Activated naive CD4-positive, alpha-beta T cell treated with Interleukin-2 at 50 U/mL for 16 hours (primary cell): ENCODE data around the gene ANKRD33B.
"Not testable (repeated sequence)": the region's sequence is repeated elsewhere in the genome, so short reads cannot be mapped to it uniquely, and the experiment has no call there.

Experiments used
- DNase-seq: peaks from one replicate; pipeline ENCODE4 v3.0.0-alpha.2; 2020

ANKRD33B gene

GRCh38 chr5:10538103-10538788, 25.6 kb upstream of the ANKRD33B start:
- no peak for DNase-seq

GRCh38 chr5:10538789-10539686, 24.8 kb upstream of the ANKRD33B start:
- DNase-seq: no peak

GRCh38 chr5:10539687-10539998, 24.2 kb upstream of the ANKRD33B start:
- DNase-seq: no peak

GRCh38 chr5:10540036-10540544, 23.8 kb upstream of the ANKRD33B start:
- no peak for DNase-seq

GRCh38 chr5:10540951-10541646, 22.8 kb upstream of the ANKRD33B start:
- no peak for DNase-seq

- DNase-seq: no peak
Measured at GRCh38 chr5:10542055-10542550, 21.8 kb upstream of the ANKRD33B start.

DNA sequence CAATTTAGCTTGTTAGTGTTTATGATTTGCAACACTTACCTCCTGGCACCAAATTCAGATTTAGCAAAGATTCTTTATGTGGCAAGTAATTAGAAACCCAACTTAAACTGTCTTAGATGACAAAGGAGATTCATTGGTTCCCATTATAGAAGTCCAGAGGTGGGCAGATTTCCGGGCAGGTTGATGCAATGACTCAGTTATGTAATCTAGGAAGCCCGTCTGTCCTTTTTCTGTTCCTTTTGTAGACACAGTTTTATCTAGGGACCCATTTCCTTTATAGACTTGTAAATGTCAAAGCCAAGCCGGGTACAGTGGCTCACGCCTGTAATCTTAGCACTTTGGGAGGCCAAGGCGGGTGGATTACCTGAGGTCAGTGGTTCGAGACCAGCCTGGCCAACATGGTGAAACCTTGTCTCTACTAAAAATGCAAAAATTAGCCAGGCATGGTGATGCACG, 20.3 kb upstream of the ANKRD33B start:
- no peak for DNase-seq

DNA sequence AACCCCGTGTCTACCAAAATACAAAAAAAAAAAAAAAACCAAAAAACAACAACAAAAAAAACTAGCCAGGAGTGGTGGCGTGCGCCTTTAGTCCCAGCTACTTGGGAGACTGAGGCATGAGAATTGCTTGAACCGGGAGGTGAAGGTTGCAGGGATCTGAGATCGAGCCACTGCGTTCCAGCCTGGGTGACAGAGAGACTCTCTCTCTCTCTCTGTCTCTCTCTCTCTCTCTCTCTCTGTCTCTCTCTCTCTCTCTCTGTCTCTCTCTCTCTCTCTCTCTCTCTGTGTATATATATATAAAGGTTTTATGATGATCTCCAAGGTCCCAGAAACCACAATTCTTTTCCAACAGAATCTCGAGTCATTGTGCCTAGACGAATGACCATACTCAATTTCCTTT, 18.8 kb upstream of the ANKRD33B start:
- DNase-seq: no peak

DNA sequence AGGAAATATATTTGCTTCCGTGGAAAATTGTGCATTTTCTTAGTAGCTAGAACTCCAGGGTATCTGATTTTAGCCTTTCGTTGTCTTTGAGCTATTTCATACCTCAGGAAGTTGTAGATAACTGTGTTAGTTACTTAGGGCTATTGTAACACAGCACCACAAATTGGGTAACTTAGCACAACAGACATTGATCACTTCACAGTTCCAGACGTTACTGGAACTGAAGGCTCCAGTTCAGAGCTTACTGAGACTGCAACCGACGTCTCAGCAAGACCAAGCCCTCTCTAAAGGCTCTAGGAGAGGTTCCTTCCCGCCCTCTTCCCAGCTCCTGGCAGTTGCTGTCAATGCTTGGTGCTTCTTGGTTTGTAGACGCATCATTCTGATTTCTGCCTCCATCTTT, 17.7 kb upstream of the ANKRD33B start:
- DNase-seq: no peak

DNA sequence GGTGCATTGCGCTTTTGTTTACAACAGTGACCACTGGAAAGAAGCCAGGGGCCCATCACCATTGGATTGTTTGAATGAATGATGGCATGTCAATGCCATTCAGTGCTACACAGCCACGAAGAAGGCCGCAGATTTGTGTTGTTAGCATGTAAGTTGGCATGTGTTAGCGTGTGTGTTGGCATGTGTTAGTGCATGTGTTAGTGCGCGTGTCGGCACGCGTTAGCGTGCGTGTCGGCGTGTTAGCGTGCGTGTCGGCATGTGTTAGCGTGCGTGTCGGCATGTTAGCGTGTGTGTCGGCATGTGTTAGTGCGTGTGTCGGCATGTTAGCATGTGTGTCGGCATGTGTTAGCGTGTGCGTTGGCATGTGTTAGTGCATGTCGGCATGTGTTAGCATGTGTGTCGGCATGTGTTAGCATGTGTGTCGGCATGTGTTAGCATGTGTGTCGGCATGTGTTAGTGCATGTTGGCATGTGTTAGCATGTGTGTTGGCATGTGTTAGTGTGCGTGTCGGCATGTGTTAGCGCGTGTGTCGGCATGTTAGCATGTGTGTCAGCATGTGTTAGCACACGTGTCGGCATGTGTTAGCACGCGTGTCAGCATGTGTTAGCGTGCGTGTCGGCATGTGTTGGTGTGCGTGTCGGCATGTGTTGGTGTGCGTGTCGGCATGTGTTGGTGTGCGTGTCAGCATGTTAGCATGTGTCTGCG, 15.3 kb upstream of the ANKRD33B start:
- no peak for DNase-seq

GRCh38 chr5:10549123-10549514, 14.8 kb upstream of the ANKRD33B start:
- DNase-seq: not testable (repeated sequence)

GRCh38 chr5:10550222-10550995, 13.5 kb upstream of the ANKRD33B start:
- no peak for DNase-seq

GRCh38 chr5:10551782-10552138, 12.1 kb upstream of the ANKRD33B start:
- DNase-seq: no peak

GRCh38 chr5:10552183-10553143, 11.4 kb upstream of the ANKRD33B start:
- no peak for DNase-seq

DNA sequence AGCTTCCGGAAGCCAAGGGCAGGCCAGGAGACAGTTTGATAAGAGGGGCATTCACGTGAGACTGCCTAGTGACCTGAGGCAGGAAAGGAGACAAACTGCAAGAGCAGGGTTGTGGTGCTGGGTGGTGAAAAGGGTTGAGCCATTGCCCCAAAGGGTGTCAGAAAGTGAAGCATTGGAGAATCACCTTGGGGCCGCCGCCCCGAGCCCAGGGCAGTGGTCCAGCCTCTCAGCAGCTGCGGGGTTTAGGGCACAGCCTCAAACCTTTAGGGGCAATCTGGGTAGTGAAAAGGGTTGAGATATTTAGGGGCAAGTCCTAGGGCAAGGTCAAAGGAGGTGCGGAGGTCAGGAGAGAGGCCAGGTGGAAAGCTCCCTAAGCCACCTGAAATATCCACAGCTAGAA, 10.4 kb upstream of the ANKRD33B start:
- no peak for DNase-seq

GRCh38 chr5:10555277-10555684, 8.6 kb upstream of the ANKRD33B start:
- no peak for DNase-seq

DNA sequence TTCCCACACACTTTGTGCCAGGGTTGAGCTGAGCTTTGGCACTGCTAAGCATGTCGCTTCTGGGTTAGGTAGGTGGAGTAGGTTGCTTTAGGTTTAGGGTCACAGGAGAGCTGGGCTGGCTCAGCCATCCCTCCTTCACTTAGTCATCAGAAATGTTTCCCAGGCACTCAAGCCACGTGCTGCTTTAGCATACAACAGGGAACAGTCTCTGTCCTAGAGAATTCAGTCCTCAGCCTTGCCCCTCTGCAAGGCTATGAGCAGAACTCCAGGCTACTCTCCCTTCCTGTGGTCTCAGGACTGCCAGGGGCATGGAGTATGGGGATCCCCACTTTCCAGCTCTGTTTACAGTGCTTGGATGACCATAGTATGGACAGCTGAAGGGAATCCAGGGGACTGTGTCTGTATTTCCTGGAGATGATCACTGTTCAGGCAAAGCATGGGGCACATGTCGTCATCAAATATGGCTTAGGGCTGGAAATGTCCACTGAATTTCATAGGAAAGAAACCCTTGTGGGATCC, 7.5 kb upstream of the ANKRD33B start:
- DNase-seq: no peak

GRCh38 chr5:10556893-10557746, 6.8 kb upstream of the ANKRD33B start:
- DNase-seq: no peak

DNA sequence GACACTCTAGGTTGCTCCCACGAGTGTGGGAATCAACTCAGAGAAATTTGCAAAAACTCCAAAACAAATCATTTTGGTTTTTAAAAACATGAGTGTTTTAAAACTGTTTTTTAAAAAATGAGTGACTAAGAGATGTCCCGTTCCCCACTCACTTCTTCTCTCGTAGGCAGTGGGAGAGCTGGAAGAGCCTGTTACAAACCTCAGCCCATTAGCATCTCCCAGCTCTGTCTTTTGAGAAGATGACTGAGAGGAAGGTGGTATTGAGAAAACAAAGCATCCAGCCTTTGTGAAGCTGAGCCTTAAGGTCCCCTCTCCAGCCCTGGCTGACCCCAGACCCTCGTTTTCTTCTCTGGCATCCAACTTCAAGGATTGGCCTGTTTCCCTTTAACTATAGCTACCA, 4.7 kb upstream of the ANKRD33B start:
- no peak for DNase-seq
